GM18502 (cell line): ENCODE measurements around the gene CCDC54.

Source experiments
- ATAC-seq: cut with Tn5 transposase; IDR thresholded peaks from one replicate; pipeline ENCODE4 v1.9.1; 2021; ENCODE audit warnings: mild to moderate bottlenecking; ENCODE audit not compliant: unreplicated experiment, poor library complexity

Gene CCDC54

DNA sequence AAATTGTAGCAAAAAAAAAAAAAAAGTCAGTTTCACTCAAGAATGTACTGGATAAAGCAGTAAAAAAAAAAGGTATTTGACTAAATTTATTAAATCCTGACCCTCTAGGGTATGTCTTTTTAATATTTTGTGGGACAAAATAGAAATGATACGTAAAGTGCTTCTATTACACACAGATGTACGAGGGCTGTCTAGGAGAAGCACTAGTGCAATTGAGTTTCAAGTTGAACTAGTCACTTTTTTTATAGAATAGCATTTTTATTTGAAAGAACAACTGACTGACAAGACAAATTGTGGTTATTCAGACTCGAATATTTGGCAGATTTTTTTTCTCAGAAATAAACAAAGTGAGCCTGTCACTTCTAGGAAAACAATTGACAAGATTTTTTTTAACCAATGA, 49.0 kb downstream of the CCDC54 start:
- ATAC-seq: no peak
